H9 (cell line): ENCODE results near the gene ATPAF2. TPM values are rescaled to one million over a fixed set of nuclear protein-coding genes. Genes with fewer than 3 reads are reported as not detected.

Experiments used
- DNase-seq: peaks from one replicate; pipeline ENCODE4 v3.0.0-alpha.2; 2017
- H2AFZ ChIP-seq: one replicate; pipeline ENCODE4 v1.6.1; 2013; ENCODE audit warnings: mild to moderate bottlenecking, low read length, control low read depth, moderate library complexity
- H2AK5ac ChIP-seq: 2 replicates; pipeline ENCODE4 v1.6.1; 2013; ENCODE audit warnings: low read length, control low read depth, mixed read lengths; ENCODE audit not compliant: insufficient read length
- H2BK120ac ChIP-seq: one replicate; pipeline ENCODE4 v1.6.1; 2013; ENCODE audit warnings: low read depth, mild to moderate bottlenecking, low read length, control low read depth, inconsistent platforms; ENCODE audit not compliant: poor library complexity, severe bottlenecking
- H2BK12ac ChIP-seq: 2 replicates; pipeline ENCODE4 v1.6.1; 2013; ENCODE audit warnings: low read length, control low read depth, mixed read lengths, low read depth; ENCODE audit not compliant: insufficient read length
- H2BK15ac ChIP-seq: 2 replicates; pipeline ENCODE4 v1.6.1; 2013; ENCODE audit warnings: low read depth, low read length, control low read depth
- H2BK20ac ChIP-seq: one replicate; pipeline ENCODE4 v1.6.1; 2013; ENCODE audit warnings: low read depth, mild to moderate bottlenecking, low read length, control low read depth, inconsistent platforms; ENCODE audit not compliant: poor library complexity, severe bottlenecking
- H2BK5ac ChIP-seq: 2 replicates; pipeline ENCODE4 v1.6.1; 2013; ENCODE audit warnings: low read length, control low read depth, mixed read lengths; ENCODE audit not compliant: insufficient read length
- H3K14ac ChIP-seq: 2 replicates; pipeline ENCODE4 v1.6.1; 2013; ENCODE audit warnings: low read length, control low read depth; ENCODE audit not compliant: insufficient read depth
- H3K18ac ChIP-seq: 2 replicates; pipeline ENCODE4 v1.6.1; 2013; ENCODE audit warnings: low read depth, mild to moderate bottlenecking, mixed read lengths, low read length, control low read depth; ENCODE audit not compliant: insufficient read length
- H3K23ac ChIP-seq: 2 replicates; pipeline ENCODE4 v1.6.1; 2013; ENCODE audit warnings: low read length, control low read depth, mixed read lengths, low read depth; ENCODE audit not compliant: insufficient read length
- H3K23me2 ChIP-seq: 2 replicates; pipeline ENCODE4 v1.6.1; 2013; ENCODE audit warnings: low read depth, mild to moderate bottlenecking, mixed read lengths, low read length, control low read depth; ENCODE audit not compliant: insufficient read length, poor library complexity, severe bottlenecking
- H3K27ac ChIP-seq: 2 replicates; pipeline ENCODE4 v1.5.1; 2013; ENCODE audit warnings: low read length, control low read depth, mixed read lengths, low read depth; ENCODE audit not compliant: insufficient read length
- H3K27me3 ChIP-seq: 2 replicates; pipeline ENCODE4 v1.6.1; 2013; ENCODE audit warnings: low read length, control low read depth, inconsistent platforms; ENCODE audit not compliant: insufficient read depth
- H3K4ac ChIP-seq: 2 replicates; pipeline ENCODE4 v1.6.1; 2013; ENCODE audit warnings: low read depth, mild to moderate bottlenecking, control low read depth, inconsistent platforms, low read length, moderate library complexity
- H3K4me1 ChIP-seq: 2 replicates; pipeline ENCODE4 v1.6.1; 2013; ENCODE audit warnings: low read length, control low read depth, inconsistent platforms; ENCODE audit not compliant: insufficient read depth
- H3K4me2 ChIP-seq: 2 replicates; pipeline ENCODE4 v1.6.1; 2013; ENCODE audit warnings: low read length, control low read depth, mixed read lengths; ENCODE audit not compliant: insufficient read length, insufficient read depth
- H3K56ac ChIP-seq: 2 replicates; pipeline ENCODE4 v1.6.1; 2013; ENCODE audit warnings: low read depth, mild to moderate bottlenecking, mixed read lengths, low read length, control low read depth; ENCODE audit not compliant: insufficient read length
- H3K79me1 ChIP-seq: 2 replicates; pipeline ENCODE4 v1.6.1; 2013; ENCODE audit warnings: low read depth, mild to moderate bottlenecking, moderate library complexity, low read length, control low read depth, inconsistent platforms; ENCODE audit not compliant: insufficient read depth, poor library complexity, severe bottlenecking
- H3K79me2 ChIP-seq: 2 replicates; pipeline ENCODE4 v1.6.1; 2013; ENCODE audit warnings: low read length, control low read depth, inconsistent platforms; ENCODE audit not compliant: insufficient read depth
- H3K9ac ChIP-seq: 2 replicates; pipeline ENCODE4 v1.6.1; 2013; ENCODE audit warnings: low read length, control low read depth, mixed read lengths; ENCODE audit not compliant: insufficient read length; ENCODE audit errors: extremely low read depth
- H3K9me3 ChIP-seq: one replicate; pipeline ENCODE4 v1.6.1; 2013; ENCODE audit warnings: low read depth, low read length, inconsistent platforms; ENCODE audit not compliant: control insufficient read depth
- H3T11ph ChIP-seq: one replicate; pipeline ENCODE4 v1.6.1; 2013; ENCODE audit warnings: mild to moderate bottlenecking, low read length, control low read depth, inconsistent platforms
- H4K20me1 ChIP-seq: one replicate; pipeline ENCODE4 v1.6.1; 2013; ENCODE audit not compliant: control insufficient read depth, insufficient read length, insufficient read depth
- H4K5ac ChIP-seq: 2 replicates; pipeline ENCODE4 v1.6.1; 2013; ENCODE audit warnings: low read depth, mild to moderate bottlenecking, mixed read lengths, low read length, control low read depth; ENCODE audit not compliant: insufficient read length
- H4K8ac ChIP-seq: replicated peaks from 2 replicates; pipeline ENCODE4 v1.6.1; 2013; ENCODE audit warnings: low read length, control low read depth, mixed read lengths, low read depth; ENCODE audit not compliant: insufficient read length
- H4K91ac ChIP-seq: 2 replicates; pipeline ENCODE4 v1.6.1; 2013; ENCODE audit warnings: low read depth, mild to moderate bottlenecking, moderate library complexity, mixed read lengths, low read length, control low read depth; ENCODE audit not compliant: insufficient read length
- H3K27ac Mint-ChIP-seq, 3 experiments: 2 replicates in 2 of 3; 3 replicates in 1 of 3; pipeline ENCODE4 v1.8.0; 2020 to 2021; ENCODE audit warnings: mixed read lengths in 3 of 3, mild to moderate bottlenecking in 1 of 3, moderate library complexity in 1 of 3
- H3K27me3 Mint-ChIP-seq: 2 replicates; pipeline ENCODE4 v1.8.0; 2021; ENCODE audit warnings: low read depth, mild to moderate bottlenecking, moderate library complexity, mixed read lengths
- H3K36me3 Mint-ChIP-seq, 3 experiments: 2 replicates in 2 of 3; 3 replicates in 1 of 3; pipeline ENCODE4 v1.8.0; 2020 to 2021; ENCODE audit warnings: low read depth in 3 of 3, mixed read lengths in 3 of 3; ENCODE audit not compliant: insufficient read depth in 1 of 3
- H3K4me1 Mint-ChIP-seq, 2 experiments: 2 replicates each; pipeline ENCODE4 v1.8.0; 2020; ENCODE audit warnings: mixed read lengths in 2 of 2
- H3K4me3 Mint-ChIP-seq, 2 experiments: 2 replicates in 1 of 2; 3 replicates in 1 of 2; pipeline ENCODE4 v1.8.0; 2020 to 2021; ENCODE audit warnings: mild to moderate bottlenecking in 2 of 2, mixed read lengths in 2 of 2, moderate library complexity in 1 of 2
- H3K9me3 Mint-ChIP-seq, 2 experiments: 2 replicates in 1 of 2; 3 replicates in 1 of 2; pipeline ENCODE4 v1.8.0; 2020; ENCODE audit warnings: mild to moderate bottlenecking in 2 of 2, mixed read lengths in 2 of 2, moderate library complexity in 1 of 2
- WGBS: extraction: QIAGEN DNeasy Blood & Tissue Kit; methylation state at CpG from one replicate; pipeline ENCODE4 v1.1.7; 2013; ENCODE audit warnings: missing lambda C conversion rate, low lambda C conversion rate, mixed read lengths; ENCODE audit not compliant: insufficient read length; ENCODE audit errors: extremely low coverage; 5-methylcytosine and 5-hydroxymethylcytosine counted together
- total RNA-seq: library from RNA; stranded (reverse); gene quantifications from 2 replicates; pipeline ENCODE4 v1.2.1, GENCODE V29; 2021
- TF ChIP-seq, protein P1 (sequence below): fragments of 200-600 bp; sonication (generic); conservative IDR thresholded peaks from 3 replicates; pipeline ENCODE4 v1.8.0; 2021; ENCODE audit warnings: antibody characterized with exemption, mild to moderate bottlenecking

ATPAF2 gene
- total RNA-seq, 1 experiment from 2014 or later, result 21.4 TPM

DNA sequence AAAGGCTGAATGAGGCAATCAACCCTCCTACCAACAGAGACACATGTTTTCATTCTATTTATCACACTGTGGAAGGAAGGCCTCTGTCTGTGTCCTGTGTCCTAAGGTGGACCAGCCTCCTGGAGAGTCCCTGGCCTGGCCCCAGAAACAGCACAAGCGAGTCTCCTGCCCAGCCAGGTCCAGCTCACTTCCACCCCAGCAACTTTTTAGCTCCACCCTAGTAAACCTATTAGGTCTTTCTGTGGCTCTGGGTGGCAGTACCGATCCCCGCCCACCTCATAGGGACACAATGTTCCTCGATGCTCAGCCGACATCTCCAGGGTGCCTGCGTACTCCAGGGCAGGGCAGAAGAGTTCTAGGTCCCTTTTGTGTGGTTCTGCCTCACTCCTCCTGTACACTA lies 55.6 kb downstream of the ATPAF2 start:
- no peak for DNase-seq
- Histone ChIP-seq H3K79me2 (no peaks in the 10 kb centered on the region), H3K79me1 (no peaks in the 10 kb centered on the region), H2BK15ac (no peak overlapping the region), H4K5ac (no peak overlapping the region), H3K23me2 (no peaks in the 10 kb centered on the region), H2BK120ac (no peak overlapping the region), H3K9me3 (no peaks in the 10 kb centered on the region), H3K4me2 (no peak overlapping the region), H2BK5ac (no peak overlapping the region), H2AFZ (no peak overlapping the region), H2BK20ac (no peak overlapping the region), H3K4me1 (no peaks in the 10 kb centered on the region), H3K9ac (no peak overlapping the region), H3T11ph (no peak overlapping the region), H4K8ac (no peak overlapping the region), H2AK5ac (no peak overlapping the region), H2BK12ac (no peak overlapping the region), H3K18ac (no peak overlapping the region), H3K14ac (no peak overlapping the region), H3K27ac (no peak overlapping the region), H3K4ac (no peak overlapping the region), H3K23ac (no peak overlapping the region), H3K27me3 (no peaks in the 10 kb centered on the region), H4K91ac (no peak overlapping the region), H4K20me1 (no peaks in the 10 kb centered on the region), H3K56ac (no peak overlapping the region)
- Mint-ChIP-seq H3K4me1 (no peaks in the 10 kb centered on the region), H3K9me3 (no peaks in the 10 kb centered on the region; a peak in 1 of 5 replicates), H3K27ac (no peak overlapping the region), H3K27me3 (no peaks in the 10 kb centered on the region; the same call in 1 of the 2 replicates), H3K36me3 (no peaks in the 10 kb centered on the region), H3K4me3 (no peak overlapping the region)
- WGBS, result no CpG with 5 or more reads among the region's 6 CpGs
- TF ChIP-seq, protein P1, sequence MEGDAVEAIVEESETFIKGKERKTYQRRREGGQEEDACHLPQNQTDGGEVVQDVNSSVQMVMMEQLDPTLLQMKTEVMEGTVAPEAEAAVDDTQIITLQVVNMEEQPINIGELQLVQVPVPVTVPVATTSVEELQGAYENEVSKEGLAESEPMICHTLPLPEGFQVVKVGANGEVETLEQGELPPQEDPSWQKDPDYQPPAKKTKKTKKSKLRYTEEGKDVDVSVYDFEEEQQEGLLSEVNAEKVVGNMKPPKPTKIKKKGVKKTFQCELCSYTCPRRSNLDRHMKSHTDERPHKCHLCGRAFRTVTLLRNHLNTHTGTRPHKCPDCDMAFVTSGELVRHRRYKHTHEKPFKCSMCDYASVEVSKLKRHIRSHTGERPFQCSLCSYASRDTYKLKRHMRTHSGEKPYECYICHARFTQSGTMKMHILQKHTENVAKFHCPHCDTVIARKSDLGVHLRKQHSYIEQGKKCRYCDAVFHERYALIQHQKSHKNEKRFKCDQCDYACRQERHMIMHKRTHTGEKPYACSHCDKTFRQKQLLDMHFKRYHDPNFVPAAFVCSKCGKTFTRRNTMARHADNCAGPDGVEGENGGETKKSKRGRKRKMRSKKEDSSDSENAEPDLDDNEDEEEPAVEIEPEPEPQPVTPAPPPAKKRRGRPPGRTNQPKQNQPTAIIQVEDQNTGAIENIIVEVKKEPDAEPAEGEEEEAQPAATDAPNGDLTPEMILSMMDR, result no peak
